IgD-negative memory B cell (primary cell): ENCODE data around the gene UCP3. TPM values are rescaled to one million over a fixed set of nuclear protein-coding genes. Genes with fewer than 3 reads are reported as not detected.
A peak's percentile ranks its signal among the peaks of the same experiment; 100 is the strongest.

ENCODE experiments used
- H3K27ac Mint-ChIP-seq, 3 donors: one replicate each; pipeline ENCODE4 v1.8.0; 2020 to 2022; ENCODE audit warnings: mild to moderate bottlenecking in 3 of 3, mixed read lengths in 3 of 3, moderate library complexity in 1 of 3
- H3K27me3 Mint-ChIP-seq: one replicate; pipeline ENCODE4 v1.8.0; 2021; ENCODE audit warnings: mixed read lengths
- H3K36me3 Mint-ChIP-seq: one replicate; pipeline ENCODE4 v1.8.0; 2020; ENCODE audit warnings: mild to moderate bottlenecking, mixed read lengths
- H3K4me1 Mint-ChIP-seq, 3 donors: one replicate each; pipeline ENCODE4 v1.8.0; 2020 to 2022; ENCODE audit warnings: mixed read lengths in 3 of 3, mild to moderate bottlenecking in 1 of 3
- H3K4me3 Mint-ChIP-seq, 4 donors: one replicate each; pipeline ENCODE4 v1.8.0; 2020 to 2022; ENCODE audit warnings: mild to moderate bottlenecking in 4 of 4, mixed read lengths in 4 of 4, moderate library complexity in 3 of 4
- H3K9me3 Mint-ChIP-seq, 3 donors: one replicate each; pipeline ENCODE4 v1.8.0; 2020 to 2021; ENCODE audit warnings: mixed read lengths in 3 of 3, mild to moderate bottlenecking in 1 of 3
- polyA plus RNA-seq: library from polyadenylated mRNA; unstranded; fragments of 300-500 nt; fragmentation: Illumina TruSeq; gene quantifications from one replicate; pipeline ENCODE4 v1.2.3, GENCODE V29; 2021

The UCP3 gene, protein sequence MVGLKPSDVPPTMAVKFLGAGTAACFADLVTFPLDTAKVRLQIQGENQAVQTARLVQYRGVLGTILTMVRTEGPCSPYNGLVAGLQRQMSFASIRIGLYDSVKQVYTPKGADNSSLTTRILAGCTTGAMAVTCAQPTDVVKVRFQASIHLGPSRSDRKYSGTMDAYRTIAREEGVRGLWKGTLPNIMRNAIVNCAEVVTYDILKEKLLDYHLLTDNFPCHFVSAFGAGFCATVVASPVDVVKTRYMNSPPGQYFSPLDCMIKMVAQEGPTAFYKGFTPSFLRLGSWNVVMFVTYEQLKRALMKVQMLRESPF
- 0.19 TPM for polyA plus RNA-seq

DNA sequence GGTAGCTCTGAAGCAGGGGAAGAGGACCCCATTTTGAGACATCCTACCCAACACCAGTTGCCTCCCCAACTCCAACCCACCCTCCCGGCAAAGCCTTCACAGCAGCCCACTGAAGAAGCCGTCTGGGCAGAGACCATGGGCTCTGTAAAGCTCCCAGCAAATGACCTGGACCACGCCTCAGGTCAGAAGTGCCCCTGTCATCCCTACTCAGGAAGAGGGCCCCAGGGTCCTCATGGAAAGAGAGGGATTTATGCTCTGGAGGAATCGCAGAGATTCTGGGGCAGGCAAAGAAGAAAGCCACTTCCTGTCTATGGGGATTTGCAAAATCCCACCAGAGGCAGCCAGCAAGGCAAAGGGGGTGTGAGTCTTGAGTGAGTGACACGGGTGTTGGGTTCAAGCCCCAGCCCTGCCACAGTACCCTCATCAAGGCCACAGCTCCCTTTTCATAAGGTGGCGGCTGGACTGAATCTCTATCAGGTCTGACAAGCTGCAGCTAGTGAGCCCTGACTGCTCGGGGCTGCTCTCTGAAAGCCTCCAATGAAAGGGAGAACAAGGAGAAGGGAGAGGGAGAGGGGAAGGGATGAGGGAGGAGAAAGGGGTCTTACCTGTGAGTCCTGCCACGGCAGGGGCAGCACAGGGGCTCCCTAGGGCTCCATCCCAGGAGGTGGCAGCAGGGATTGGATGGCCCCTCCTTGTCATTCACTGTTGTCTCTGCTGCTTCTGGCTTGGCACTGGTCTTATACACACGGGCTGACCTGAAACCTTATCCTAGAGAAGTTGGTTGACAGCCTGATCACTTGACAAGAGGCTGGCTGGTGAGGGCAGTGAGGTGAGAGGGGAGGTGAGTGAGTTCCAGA, at the start of gene UCP3:
TSS of gene UCP3 (minus strand) at position 713 of the 857 bp plus-strand sequence. CDS start 2,043 bp downstream, outside the sequence.
- H3K27me3 Mint-ChIP-seq, result no peaks in the 10 kb centered on the region
- peaks cover 22 to 49% (median 49%) of the 10 kb centered on the region in 3 donors for H3K4me1 Mint-ChIP-seq
- H3K27ac Mint-ChIP-seq, result peak within 1 kb of the TSS; percentile 59 to 88 (median 74)
- H3K4me3 Mint-ChIP-seq, result peak within 1 kb of the TSS in 2 of 4 donors; percentile 37 to 44
- H3K36me3 Mint-ChIP-seq, result peaks cover 3% of the 10 kb centered on the region
- H3K9me3 Mint-ChIP-seq, result no peaks in the 10 kb centered on the region

DNA sequence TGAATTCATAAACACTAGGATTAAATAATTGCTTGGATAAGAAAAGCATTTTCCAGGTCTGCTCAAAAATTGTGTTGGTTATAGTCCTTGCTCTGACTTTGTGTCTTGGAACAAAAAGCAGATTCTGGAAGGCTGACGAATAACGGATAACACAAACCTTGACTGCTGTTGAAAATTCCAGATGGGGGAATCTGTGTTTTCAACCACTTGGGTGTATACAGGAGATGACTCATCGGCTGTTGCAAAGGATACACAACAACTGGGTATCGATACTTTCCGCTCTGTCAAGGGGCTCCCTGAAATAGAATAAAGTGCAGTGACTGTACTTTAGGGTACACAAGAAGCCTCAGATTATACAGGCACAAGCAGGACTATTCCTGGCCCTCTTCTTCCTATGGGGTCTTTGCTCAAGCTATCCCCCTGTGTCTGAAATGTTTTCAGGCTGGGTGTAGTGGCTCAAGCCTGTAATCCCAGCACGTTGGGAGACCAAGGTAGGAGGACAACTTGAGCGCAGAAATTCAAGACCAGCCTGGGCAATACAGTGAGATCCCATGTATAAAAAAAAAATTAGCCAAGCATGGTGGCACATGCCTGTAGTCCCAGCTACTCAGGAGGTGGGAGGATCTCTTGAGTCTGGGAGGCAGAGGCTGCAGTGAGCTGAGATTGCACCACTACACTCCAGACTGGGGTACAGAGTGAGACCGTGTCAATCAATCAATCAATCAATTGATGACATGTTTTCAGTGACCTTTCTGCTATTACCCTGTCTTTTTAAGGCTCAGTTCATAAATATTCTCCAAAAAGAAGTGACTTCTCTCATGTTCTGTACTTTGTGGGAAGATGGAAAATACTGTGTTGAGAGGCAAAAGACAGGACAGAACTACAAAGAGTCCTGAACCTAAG, 48.6 kb upstream of the UCP3 start:
- peaks cover 0 to 4% (median 1%) of the 10 kb centered on the region in 3 donors for H3K4me1 Mint-ChIP-seq
- H3K36me3 Mint-ChIP-seq, result peaks cover 14% of the 10 kb centered on the region
- H3K4me3 Mint-ChIP-seq, result no peak overlapping the region

DNA sequence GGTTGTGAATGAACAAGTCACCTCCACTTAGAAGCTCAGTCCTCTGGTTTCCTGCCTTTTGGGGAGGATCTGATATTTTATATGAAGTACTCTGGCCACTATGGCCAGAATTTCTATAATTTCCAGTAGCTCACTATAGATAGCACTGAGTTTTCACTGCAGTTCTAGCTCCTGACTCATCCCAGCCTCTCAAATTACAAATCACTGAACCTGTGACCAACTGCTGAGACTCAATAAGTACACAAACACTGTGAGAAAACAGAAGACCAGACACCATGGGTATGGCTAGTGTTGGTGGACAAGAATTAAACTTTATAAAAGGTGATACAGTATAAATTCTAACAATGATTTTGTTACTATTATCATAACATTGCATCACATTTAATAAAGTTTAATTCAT, 47.1 kb upstream of the UCP3 start:
- Mint-ChIP-seq H3K27me3 (no peaks in the 10 kb centered on the region), H3K9me3 (no peaks in the 10 kb centered on the region), H3K27ac (no peak overlapping the region), H3K4me1 (peaks cover 0 to 4% (median 1%) of the 10 kb centered on the region in 3 donors), H3K36me3 (peaks cover 14% of the 10 kb centered on the region), H3K4me3 (no peak overlapping the region)

More for the DNA sequence above, 48.6 kb upstream of the UCP3 start:
- Mint-ChIP-seq H3K27me3 (no peaks in the 10 kb centered on the region), H3K27ac (no peak overlapping the region), H3K9me3 (no peaks in the 10 kb centered on the region)

DNA sequence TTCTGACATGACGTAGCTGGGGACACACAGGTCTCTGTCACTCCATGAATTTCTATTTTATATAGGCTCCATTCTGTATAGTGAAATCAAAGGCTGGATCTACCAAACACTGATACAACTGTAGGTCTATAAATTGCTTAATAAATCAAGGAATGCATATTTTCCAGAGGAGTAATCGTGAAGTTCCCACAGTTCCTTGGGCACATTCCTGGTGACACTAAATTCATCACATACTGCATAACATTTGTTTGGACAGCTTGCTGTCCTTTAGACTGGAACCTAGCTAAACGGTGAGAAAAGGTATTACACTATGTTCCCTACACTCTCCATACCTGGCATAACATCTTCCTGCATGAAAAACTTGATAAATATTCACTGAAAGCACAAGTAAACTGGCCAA, 41.6 kb upstream of the UCP3 start:
- H3K36me3 Mint-ChIP-seq, result peaks cover 17% of the 10 kb centered on the region
- H3K27ac Mint-ChIP-seq, result no peak overlapping the region
- no peaks in the 10 kb centered on the region for H3K4me1 Mint-ChIP-seq

DNA sequence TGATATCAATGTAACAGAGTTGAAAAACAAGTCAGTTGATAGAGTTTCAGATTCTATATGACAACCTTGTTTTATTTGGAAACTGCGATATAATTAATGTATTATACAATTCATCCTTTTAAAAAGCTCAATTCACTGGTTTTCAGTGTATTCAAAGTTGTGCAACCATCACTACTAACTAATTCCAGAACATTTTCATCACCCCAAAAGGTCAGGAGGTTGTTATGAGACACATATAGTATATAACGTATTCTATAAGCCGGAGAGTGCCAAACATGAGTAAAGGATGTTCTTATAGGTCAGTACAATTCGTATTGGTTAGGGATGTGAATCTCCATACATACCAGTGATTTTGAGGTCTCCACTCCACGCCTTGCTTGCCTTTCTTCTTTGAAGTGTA, 40.1 kb upstream of the UCP3 start:
- Mint-ChIP-seq H3K27me3 (no peaks in the 10 kb centered on the region), H3K36me3 (peaks cover 17% of the 10 kb centered on the region), H3K4me1 (peaks cover 0 to 2% (median 0%) of the 10 kb centered on the region in 3 donors), H3K27ac (no peak overlapping the region), H3K9me3 (no peaks in the 10 kb centered on the region), H3K4me3 (no peak overlapping the region)

More for the DNA sequence above, 41.6 kb upstream of the UCP3 start:
- Mint-ChIP-seq H3K9me3 (no peaks in the 10 kb centered on the region), H3K27me3 (no peaks in the 10 kb centered on the region), H3K4me3 (no peak overlapping the region)

DNA sequence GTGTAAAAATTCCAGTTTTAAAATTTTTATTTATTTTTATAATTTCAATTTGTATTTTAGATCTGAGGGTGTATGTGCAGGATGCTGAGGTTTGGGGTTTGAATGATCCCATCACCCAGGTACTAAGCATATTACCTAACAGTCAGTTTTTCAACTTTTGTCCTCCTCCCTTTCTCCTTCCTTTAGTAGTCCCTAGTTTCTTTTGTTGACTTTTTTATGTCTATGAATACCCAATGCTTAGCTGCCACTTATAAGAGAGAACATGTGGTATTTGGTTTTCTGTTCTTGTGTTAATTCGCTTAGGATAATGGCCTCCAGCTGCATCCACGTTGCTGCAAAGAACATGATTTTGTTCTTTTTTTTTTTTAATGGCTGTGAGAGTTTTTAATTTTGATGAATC, 35.7 kb upstream of the UCP3 start:
- H3K4me1 Mint-ChIP-seq, result peaks cover 0 to 2% (median 0%) of the 10 kb centered on the region in 3 donors

DNA sequence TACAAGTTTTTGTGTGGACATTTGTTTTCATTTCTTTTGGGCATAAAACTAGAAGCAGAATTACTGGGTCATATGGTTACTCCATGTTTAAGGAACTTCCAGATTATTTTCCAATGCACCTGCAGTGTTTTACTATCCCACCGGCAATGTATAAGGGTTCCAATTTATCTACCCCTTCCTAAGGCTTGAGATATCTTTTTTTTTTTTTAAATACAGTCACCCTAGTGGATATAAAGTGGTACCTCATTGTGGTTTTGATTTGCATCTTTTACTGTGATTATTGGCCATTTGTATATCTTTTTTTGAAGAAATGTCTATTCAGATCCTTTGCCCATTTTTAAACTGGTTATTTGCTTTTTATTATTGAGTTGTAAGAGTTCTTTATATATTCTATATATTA, 34.6 kb upstream of the UCP3 start:
- no peaks in the 10 kb centered on the region for H3K27me3 Mint-ChIP-seq
- no peaks in the 10 kb centered on the region for H3K9me3 Mint-ChIP-seq
- H3K36me3 Mint-ChIP-seq, result peaks cover 16% of the 10 kb centered on the region
- H3K4me3 Mint-ChIP-seq, result no peak overlapping the region
- no peak overlapping the region for H3K27ac Mint-ChIP-seq
- peaks cover 0 to 2% (median 0%) of the 10 kb centered on the region in 3 donors for H3K4me1 Mint-ChIP-seq

More for the DNA sequence above, 35.7 kb upstream of the UCP3 start:
- H3K4me3 Mint-ChIP-seq, result no peak overlapping the region
- no peaks in the 10 kb centered on the region for H3K27me3 Mint-ChIP-seq
- H3K27ac Mint-ChIP-seq, result no peak overlapping the region
- H3K36me3 Mint-ChIP-seq, result peaks cover 16% of the 10 kb centered on the region
- no peaks in the 10 kb centered on the region for H3K9me3 Mint-ChIP-seq

DNA sequence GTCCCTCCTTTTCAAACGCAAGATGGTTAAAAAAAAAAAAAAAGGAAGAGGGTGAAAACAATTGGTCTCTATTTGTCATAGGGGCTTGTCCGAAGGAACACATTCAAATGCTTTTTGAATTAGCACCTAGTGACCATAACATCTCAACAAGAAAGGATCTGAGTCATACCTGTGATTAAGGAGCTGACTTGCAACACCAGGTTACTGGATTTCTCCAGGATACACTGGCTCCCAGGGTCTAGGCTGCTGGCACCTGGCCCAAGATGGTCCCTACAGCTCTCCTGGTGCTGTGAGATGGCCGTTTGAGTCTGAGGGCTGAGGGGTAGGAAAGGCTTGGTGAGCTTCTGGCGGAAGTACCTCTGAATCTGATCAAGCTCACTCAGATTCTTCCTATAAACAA, 28.4 kb upstream of the UCP3 start:
- no peaks in the 10 kb centered on the region for H3K9me3 Mint-ChIP-seq
- no peak overlapping the region for H3K27ac Mint-ChIP-seq
- no peak overlapping the region for H3K4me3 Mint-ChIP-seq
- H3K27me3 Mint-ChIP-seq, result no peaks in the 10 kb centered on the region
- H3K36me3 Mint-ChIP-seq, result peaks cover 10% of the 10 kb centered on the region
- H3K4me1 Mint-ChIP-seq, result peaks cover 0 to 5% (median 3%) of the 10 kb centered on the region in 3 donors

DNA sequence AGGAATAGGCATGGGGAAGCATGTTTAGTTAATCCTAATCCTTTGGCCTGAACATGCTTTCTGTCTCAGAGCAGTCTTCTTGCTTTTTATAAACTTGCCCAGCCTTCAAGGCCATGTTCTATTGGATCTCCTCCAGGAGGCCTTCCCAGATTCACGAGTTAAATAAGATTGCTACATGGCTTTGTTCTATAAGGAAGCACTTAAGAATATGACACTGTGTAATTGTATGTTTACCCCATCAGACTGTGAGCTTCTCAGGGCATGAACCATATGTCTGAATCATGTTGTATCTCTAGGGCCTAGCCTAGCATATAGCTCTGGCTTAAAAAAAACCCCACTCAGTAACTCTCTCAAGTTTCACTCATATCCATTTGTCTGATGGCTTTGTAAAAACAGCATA, 26.4 kb upstream of the UCP3 start:
- H3K4me1 Mint-ChIP-seq, result peaks cover 0 to 15% (median 13%) of the 10 kb centered on the region in 3 donors
- H3K36me3 Mint-ChIP-seq, result peaks cover 9% of the 10 kb centered on the region
- no peak overlapping the region for H3K4me3 Mint-ChIP-seq
- H3K9me3 Mint-ChIP-seq, result no peaks in the 10 kb centered on the region
- H3K27me3 Mint-ChIP-seq, result no peaks in the 10 kb centered on the region
- peak overlapping the region in 1 of 3 donors; percentile 5 for H3K27ac Mint-ChIP-seq

DNA sequence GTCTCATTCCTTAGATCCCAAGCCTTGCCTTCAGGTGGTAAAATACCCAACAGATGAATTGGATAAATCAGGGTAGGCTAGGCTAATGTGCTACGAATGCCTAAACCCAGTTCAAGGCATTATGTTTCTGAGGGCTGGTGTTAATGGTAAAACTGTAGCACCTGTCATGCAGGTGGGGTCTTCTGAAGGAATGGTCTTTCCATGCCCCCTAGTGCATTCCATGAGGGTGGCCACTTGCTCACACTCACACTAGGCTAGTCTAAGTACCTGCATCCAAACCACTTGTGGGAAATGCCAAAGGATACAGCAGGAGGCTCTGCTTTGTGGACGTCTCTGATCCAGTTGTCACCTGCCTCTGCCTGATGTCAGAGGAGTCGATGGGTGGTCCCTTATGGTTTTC, 24.2 kb upstream of the UCP3 start:
- Mint-ChIP-seq H3K9me3 (no peaks in the 10 kb centered on the region), H3K4me1 (peaks cover 0 to 15% (median 13%) of the 10 kb centered on the region in 3 donors), H3K27ac (peak overlapping the region in 1 of 3 donors; percentile 7), H3K36me3 (peaks cover 9% of the 10 kb centered on the region), H3K4me3 (no peak overlapping the region), H3K27me3 (no peaks in the 10 kb centered on the region)

DNA sequence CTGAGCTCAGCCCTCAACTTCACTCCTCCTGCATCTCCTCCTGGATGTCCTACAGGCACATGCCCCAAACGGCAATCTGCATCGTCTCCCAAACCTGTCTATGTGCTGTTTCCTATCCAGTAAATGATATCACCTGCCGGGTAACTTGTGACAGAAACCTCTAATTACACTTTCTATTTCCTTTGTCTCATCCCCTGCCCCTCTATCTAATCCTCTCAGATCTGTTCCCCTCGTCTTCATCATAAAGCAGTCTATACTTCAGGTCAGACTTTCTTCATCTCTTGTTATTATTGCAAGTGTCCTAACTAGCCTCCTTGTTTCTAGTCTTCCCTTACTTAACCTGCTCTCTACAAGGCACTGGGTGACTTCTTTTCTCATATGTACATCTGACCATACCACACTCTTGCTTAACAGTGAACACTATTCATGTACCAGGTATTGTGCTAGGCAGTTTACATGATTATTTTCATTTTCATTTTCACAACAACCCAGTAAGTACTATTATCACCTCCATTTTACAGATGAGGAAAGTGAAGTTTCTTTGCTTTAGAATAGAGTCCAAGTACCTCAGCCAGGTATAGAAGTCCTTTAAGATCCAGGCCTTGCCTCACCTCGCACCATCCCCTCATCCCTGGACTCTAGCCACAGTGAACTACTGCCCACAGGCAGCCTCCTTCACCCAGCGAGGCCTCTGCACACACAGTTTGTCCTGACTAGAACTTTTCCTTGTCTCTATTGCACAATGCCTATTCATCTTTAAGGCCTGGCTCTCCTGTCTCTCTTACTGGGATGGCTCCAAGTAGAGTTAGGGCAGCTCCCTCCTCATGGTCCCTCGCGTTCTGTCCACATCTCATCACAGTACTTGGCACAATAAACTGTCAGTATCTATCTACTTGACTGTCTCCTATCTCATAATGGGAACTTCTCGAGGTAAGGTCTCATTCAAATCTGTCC, 22.1 kb upstream of the UCP3 start:
- Mint-ChIP-seq H3K4me1 (peaks cover 0 to 17% (median 10%) of the 10 kb centered on the region in 3 donors), H3K27ac (peak overlapping the region in 1 of 3 donors; percentile 68), H3K36me3 (peaks cover 6% of the 10 kb centered on the region), H3K27me3 (no peaks in the 10 kb centered on the region), H3K9me3 (no peaks in the 10 kb centered on the region), H3K4me3 (no peak overlapping the region)

DNA sequence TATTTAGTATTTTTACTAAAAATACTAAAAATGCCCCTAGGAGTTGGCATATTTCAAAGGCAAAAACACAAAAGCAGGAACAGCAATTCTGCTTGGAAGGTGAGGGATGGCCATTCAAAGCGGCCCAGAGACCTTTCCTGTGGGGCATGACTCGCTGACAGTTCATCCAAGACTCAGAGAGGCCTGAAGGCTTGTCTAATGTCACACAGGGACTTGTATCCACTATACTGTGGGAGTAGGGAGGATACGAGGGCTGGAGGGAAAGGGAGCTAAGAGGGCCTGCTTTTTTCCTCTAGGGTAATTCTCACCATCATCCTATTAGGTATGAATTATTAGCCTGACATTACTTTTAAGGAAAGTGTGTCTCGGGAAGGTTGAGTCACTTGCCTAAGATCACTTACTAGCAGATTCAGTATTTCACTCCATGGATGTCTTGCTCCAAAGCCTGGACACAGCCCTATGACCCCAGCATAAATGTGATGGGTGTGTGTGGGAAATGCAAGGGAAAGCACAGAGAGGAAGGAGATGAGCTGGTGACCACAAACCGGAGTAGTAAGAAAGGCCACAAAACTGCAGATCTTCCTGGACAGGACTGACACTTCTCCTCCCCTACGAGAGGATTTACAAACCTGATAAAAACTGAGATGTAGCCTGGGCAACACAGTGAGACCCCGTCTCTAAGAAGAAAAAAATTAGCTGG, 16.7 kb upstream of the UCP3 start:
- Mint-ChIP-seq H3K27ac (no peak overlapping the region), H3K36me3 (peaks cover 4% of the 10 kb centered on the region), H3K27me3 (no peaks in the 10 kb centered on the region), H3K9me3 (no peaks in the 10 kb centered on the region), H3K4me1 (peaks cover 10 to 20% (median 13%) of the 10 kb centered on the region in 3 donors), H3K4me3 (peak overlapping the region in 1 of 4 donors; percentile 29)
